Adrenal gland (tissue), 12 donors: ENCODE data around the gene ATXN1. TPM values are rescaled to one million over a fixed set of nuclear protein-coding genes. Genes with fewer than 3 reads are reported as not detected.

Experiments used
- DNase-seq, 7 donors: peaks; one replicate each; pipeline ENCODE4 v3.0.0-alpha.2; 2019 to 2020
- H3K27ac ChIP-seq, 5 donors: fragments of 200-600 bp; sonication (generic) in 4 of 5; 1 replicate in 3 of 5; 2 replicates in 2 of 5; pipeline versions ENCODE4 v1.5.1 to v1.8.0; 2016 to 2020; ENCODE audit warnings: mild to moderate bottlenecking in 1 of 5
- H3K27me3 ChIP-seq: fragments of 200-600 bp; 2 replicates; pipeline ENCODE4 v1.8.0; 2021
- H3K36me3 ChIP-seq, 2 donors: fragments of 200-600 bp; replicated peaks in 1 of 2; 1 replicate in 1 of 2; 2 replicates in 1 of 2; pipeline versions ENCODE4 v1.5.1 to v1.8.0; 2018 to 2022
- H3K4me1 ChIP-seq, 2 donors: fragments of 200-600 bp; replicated peaks in 1 of 2; 1 replicate in 1 of 2; 2 replicates in 1 of 2; pipeline versions ENCODE4 v1.5.1 to v1.8.0; 2018 to 2021
- H3K4me3 ChIP-seq, 4 donors: fragments of 200-600 bp; sonication (generic) in 3 of 4; one replicate each; pipeline ENCODE4 v1.5.1; 2016 to 2018
- H3K9me3 ChIP-seq, 3 donors: fragments of 200-600 bp; sonication (generic) in 1 of 3; replicated peaks in 1 of 3; 1 replicate in 2 of 3; 2 replicates in 1 of 3; pipeline versions ENCODE4 v1.5.1 to v1.8.0; 2016 to 2021
- CTCF ChIP-seq, 6 experiments: fragments of 450-650 bp in 4 of 6; fragments of 200-600 bp in 2 of 6; sonication (generic) in 1 of 6; IDR thresholded peaks; 1 replicate in 5 of 6; 2 replicates in 1 of 6; pipeline versions ENCODE4 v1.5.1 to v1.8.0; 2016 to 2021; ENCODE audit warnings: antibody characterized with exemption in 6 of 6, mild to moderate bottlenecking in 2 of 6, moderate library complexity in 1 of 6
- POLR2A ChIP-seq, 2 donors: fragments of 450-650 bp; IDR thresholded peaks; one replicate each; pipeline ENCODE4 v1.6.1; 2017; ENCODE audit warnings: antibody characterized with exemption in 2 of 2, mild to moderate bottlenecking in 2 of 2, moderate library complexity in 1 of 2
- WGBS, 4 donors: extraction: QIAGEN DNeasy Blood & Tissue Kit in 2 of 4; methylation state at CpG; one replicate each; pipeline versions ENCODE4 v1.1.5 to v1.1.7; 2013 to 2017; 5-methylcytosine and 5-hydroxymethylcytosine counted together
- intact Hi-C, 2 donors: fragments of 100-400 bp; cut with DNase I; formaldehyde crosslinking; loops; one replicate each; pipeline versions ENCODE4 v1.14.1 to v1.15.0; 2022 to 2023
- polyA plus RNA-seq, 3 donors: library from polyadenylated mRNA; stranded (reverse); fragments of 200-250 nt in 2 of 3; fragments of 350-450 nt in 1 of 3; fragmentation: Illumina TruSeq in 1 of 3; extraction: RNeasy Lipid Tissue Mini Kit (QIAGEN cat#74804) in 1 of 3; gene quantifications; one replicate each; pipeline ENCODE4 v1.2.3, GENCODE V29; 2013 to 2014
- total RNA-seq, 9 donors: library from RNA; depleted of rRNA in 4 of 9; stranded (reverse); fragments of >200 nt in 4 of 9; fragments of 120-200 nt in 1 of 9; fragmentation: NEBNext Ultra II Directional in 1 of 9; extraction: Animal tissue kit (Norgen Biotek cat#: 25700) in 1 of 9; gene quantifications; one replicate each; pipeline versions ENCODE4 v1.1.0 to v1.2.4, GENCODE V29; 2013 to 2023
- donor health status: healthy with polysubstance abuse.
- donor health status: Bipolar disorder and iron deficiency.
- donor health status: DM: yes; HTN: yes; CAD: no.
- donor health status: DM: no; HTN: no; CAD: no.
- donor health status: DM: no; HTN: no; CAD: no.
- donor health status: DM: yes; HTN: yes; CAD: no.

Gene ATXN1
- total and polyA plus RNA-seq, 12 donors, result 3.4 to 51.3 (median 25.4) TPM

DNA sequence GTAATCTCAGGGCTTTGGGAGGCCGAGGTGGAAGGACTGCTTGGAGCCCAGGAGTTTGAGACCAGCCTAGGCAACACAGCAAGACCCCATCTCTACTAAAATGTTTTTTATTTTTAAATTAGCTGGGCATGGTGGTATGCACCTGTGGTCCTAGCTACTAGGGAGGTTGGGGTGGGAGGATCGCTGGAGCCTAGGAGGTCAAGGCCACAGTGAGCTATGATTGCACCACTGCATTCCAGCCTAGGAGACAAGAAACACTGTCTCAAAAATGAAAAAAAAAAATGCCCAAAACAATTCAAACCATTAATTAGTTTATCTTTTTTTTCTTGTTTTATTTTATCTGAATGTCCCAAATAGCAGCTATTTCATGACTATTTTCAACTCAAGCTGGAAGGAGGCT, 437.1 kb downstream of the ATXN1 start:
- H3K4me1 ChIP-seq, result peaks cover 13 to 34% of the 10 kb centered on the region in 2 donors
- H3K27me3 ChIP-seq, result no peaks in the 10 kb centered on the region
- H3K36me3 ChIP-seq, result peaks cover 0 to 7% of the 10 kb centered on the region in 2 donors
- intact Hi-C loops, result no loop called here
- 72 to 83% (median 76%) methylated on average over 2 of the region's 2 CpGs for WGBS, 4 donors
- no peak overlapping the region for H3K4me3 ChIP-seq
- H3K27ac ChIP-seq, result no peak overlapping the region
- TF ChIP-seq CTCF (IDR thresholded peaks at IDR 0.05) (no peak), POLR2A (IDR thresholded peaks at IDR 0.05) (no peak)
- no peaks in the 10 kb centered on the region for H3K9me3 ChIP-seq
- DNase-seq, result peak in 1 of 7 donors; percentile 51

DNA sequence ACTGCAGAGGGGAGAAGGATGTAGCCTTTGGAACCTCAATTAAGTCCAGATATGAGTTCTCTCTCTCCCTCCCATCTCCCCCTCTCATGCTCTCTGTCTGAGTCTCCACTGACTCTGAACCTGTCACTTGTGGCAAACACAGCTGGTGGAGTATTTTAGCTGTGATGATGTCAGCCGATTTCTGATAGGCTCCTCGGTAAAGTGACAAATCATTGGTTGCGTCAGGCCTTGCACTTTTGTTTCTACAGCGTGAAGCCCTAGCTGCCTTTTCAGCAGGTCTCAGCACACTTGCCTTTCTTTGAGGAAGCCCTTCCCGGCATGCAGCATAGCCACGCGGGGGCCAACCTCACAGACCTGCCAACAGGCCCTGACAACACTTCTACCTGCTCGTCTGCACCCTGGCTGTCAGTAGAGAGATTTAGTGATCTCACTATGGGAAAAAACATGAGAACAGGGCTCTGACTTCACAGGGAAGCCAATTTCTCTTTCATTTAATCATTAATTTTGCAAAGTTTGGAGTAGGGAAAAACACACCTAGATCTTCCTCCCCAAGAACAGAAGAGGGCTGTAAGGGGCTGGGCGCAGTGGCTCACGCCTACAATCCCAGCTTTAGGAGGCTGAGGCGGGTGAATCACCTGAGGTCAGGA, 438.5 kb downstream of the ATXN1 start:
- no peaks in the 10 kb centered on the region for H3K9me3 ChIP-seq
- H3K4me3 ChIP-seq, result no peak overlapping the region
- TF ChIP-seq POLR2A (IDR thresholded peaks at IDR 0.05) (peak in 1 of 2 donors; percentile 32), CTCF (IDR thresholded peaks at IDR 0.05) (no peak)
- DNase-seq, result peak in 6 of 7 donors; percentile 49 to 91 (median 62)
- H3K4me1 ChIP-seq, result peaks cover 16 to 47% of the 10 kb centered on the region in 2 donors
- peaks cover 0 to 7% of the 10 kb centered on the region in 2 donors for H3K36me3 ChIP-seq
- no peaks in the 10 kb centered on the region for H3K27me3 ChIP-seq
- WGBS, 4 donors, result 62 to 78% (median 71%) methylated on average over 11 of the region's 11 CpGs
- peak overlapping the region in 2 of 5 donors; percentile 38 to 55 for H3K27ac ChIP-seq
- intact Hi-C loops, result no loop called here

- WGBS, 4 donors, result 95 to 98% (median 97%) methylated on average over 11 of the region's 11 CpGs
- peaks cover 0 to 2% of the 10 kb centered on the region in 2 donors for H3K36me3 ChIP-seq
- H3K9me3 ChIP-seq, result no peaks in the 10 kb centered on the region
- peak in 1 of 7 donors; percentile 49 for DNase-seq
- H3K27me3 ChIP-seq, result no peaks in the 10 kb centered on the region
- peaks cover 16 to 47% of the 10 kb centered on the region in 2 donors for H3K4me1 ChIP-seq
- peak overlapping the region in 2 of 5 donors; percentile 38 to 84 for H3K27ac ChIP-seq
- TF ChIP-seq CTCF (IDR thresholded peaks at IDR 0.05) (no peak), POLR2A (IDR thresholded peaks at IDR 0.05) (no peak)
- intact Hi-C loops, result no loop called here
- H3K4me3 ChIP-seq, result no peak overlapping the region
These were observed 439.4 kb downstream of the ATXN1 start for GRCh38 chr6:16321826-16322225.

DNA sequence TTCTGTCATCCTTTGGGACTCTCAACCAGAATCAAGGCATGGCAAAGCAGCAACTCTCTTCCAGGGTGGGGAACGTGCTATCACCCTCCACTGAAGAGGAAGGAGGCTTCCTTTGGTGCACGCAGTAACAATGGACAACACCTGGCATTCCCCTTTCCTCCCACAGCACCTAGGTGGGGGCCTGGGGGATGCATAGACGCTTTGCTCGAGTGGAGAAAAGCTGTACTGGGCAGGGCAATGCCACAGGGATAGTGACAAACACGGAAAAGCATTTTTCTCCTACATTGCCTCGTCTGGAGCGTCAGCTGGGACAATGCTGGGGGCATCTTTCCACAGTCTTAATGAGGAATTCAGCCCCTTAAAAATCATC, 439.9 kb downstream of the ATXN1 start:
- 93 to 97% (median 95%) methylated on average over 7 of the region's 7 CpGs for WGBS, 4 donors
- no peaks in the 10 kb centered on the region for H3K36me3 ChIP-seq
- no peak for TF ChIP-seq POLR2A (IDR thresholded peaks at IDR 0.05)
- no peak for TF ChIP-seq CTCF (IDR thresholded peaks at IDR 0.05)
- intact Hi-C loops, result no loop called here
- peak in 1 of 7 donors; percentile 48 for DNase-seq
- no peaks in the 10 kb centered on the region for H3K27me3 ChIP-seq
- H3K9me3 ChIP-seq, result no peaks in the 10 kb centered on the region
- H3K27ac ChIP-seq, result peak overlapping the region in 4 of 5 donors; percentile 73 to 95 (median 86)
- H3K4me1 ChIP-seq, result peaks cover 16 to 47% of the 10 kb centered on the region in 2 donors
- no peak overlapping the region for H3K4me3 ChIP-seq
